GM12873 (cell line): Measurements from ENCODE around the gene PSMD3.

Source experiments
- TF ChIP-seq, protein P1 (sequence below): IDR thresholded peaks from 2 replicates; pipeline ENCODE4 v1.5.1; 2012; ENCODE audit warnings: low read depth, mild to moderate bottlenecking, moderate library complexity, low read length, control low read depth; ENCODE audit not compliant: insufficient read depth; ENCODE audit errors: missing control alignments

PSMD3 gene

DNA sequence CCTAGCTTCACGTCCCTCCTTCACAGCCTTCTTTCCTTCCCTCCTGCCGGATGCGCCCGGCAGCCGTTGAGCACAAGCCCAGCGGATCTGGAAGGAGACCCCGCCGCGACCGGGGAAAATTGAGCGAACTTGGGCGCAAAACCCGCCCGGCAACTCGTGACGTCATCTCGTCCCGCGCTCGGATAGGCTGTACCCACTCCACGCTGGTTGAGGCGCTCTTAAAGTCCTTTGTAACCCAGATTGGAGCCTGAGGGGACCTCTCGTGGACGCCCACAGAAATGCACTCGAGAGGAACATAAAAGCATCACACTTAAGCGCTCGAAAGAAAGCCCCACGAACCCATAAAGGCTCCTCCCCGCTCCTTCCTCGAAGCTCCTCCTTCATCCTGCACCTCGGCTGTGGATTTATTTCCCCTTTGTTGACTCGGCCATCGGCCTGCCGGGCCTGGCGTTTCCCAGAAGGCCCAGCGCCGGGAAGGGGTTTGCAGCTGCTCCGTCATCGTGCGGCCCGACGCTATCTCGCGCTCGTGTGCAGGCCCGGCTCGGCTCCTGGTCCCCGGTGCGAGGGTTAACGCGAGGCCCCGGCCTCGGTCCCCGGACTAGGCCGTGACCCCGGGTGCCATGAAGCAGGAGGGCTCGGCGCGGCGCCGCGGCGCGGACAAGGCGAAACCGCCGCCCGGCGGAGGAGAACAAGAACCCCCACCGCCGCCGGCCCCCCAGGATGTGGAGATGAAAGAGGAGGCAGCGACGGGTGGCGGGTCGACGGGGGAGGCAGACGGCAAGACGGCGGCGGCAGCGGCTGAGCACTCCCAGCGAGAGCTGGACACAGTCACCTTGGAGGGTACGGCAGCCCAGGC is at the start of gene PSMD3:
Gene PSMD3 (plus strand): TSS at position 457 of the 856 bp plus-strand sequence. CDS start 164 bp downstream, at position 621.
- TF ChIP-seq, protein P1, sequence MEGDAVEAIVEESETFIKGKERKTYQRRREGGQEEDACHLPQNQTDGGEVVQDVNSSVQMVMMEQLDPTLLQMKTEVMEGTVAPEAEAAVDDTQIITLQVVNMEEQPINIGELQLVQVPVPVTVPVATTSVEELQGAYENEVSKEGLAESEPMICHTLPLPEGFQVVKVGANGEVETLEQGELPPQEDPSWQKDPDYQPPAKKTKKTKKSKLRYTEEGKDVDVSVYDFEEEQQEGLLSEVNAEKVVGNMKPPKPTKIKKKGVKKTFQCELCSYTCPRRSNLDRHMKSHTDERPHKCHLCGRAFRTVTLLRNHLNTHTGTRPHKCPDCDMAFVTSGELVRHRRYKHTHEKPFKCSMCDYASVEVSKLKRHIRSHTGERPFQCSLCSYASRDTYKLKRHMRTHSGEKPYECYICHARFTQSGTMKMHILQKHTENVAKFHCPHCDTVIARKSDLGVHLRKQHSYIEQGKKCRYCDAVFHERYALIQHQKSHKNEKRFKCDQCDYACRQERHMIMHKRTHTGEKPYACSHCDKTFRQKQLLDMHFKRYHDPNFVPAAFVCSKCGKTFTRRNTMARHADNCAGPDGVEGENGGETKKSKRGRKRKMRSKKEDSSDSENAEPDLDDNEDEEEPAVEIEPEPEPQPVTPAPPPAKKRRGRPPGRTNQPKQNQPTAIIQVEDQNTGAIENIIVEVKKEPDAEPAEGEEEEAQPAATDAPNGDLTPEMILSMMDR = peak; percentile 81

DNA sequence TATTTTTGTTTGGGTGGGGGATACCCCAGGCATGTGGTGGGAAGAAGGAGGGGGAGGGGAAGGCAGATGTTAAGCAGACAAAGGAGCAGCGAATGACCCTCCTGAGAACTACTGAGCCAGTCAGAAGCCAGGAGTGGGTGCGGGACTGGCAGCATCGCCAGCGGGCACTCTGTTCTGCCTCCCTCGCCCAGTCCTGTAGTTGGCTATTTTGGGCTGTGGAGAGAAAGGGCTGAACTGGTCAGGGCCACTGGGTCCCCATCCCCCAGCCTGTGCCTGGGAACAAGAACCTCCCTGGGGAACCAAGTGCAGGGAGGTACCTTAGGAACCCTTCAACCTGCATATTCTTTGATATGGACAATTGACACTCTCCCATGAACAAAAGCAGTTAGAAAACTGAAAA is 46.7 kb upstream of the PSMD3 start:
- TF ChIP-seq, protein P1 = no peak

DNA sequence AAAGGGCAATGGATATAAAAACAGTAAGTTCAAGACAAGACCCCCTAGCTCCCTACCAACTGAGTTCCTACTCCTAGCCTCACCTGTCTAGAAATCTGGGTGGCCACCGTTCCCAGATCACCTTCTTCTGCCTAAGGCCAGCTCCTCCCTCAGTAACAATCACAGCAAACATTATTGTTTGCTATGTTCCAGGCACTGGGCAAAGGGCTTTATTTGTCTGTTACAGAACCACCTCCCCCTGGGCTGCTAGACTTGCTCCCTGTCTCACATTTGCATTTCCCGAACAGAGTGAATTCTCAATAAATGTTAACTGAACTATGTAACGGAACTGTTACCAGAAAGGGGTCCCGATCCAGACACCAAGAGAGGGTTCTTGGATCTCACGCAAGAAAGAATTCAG is 46.3 kb upstream of the PSMD3 start:
- TF ChIP-seq, protein P1 = no peak

DNA sequence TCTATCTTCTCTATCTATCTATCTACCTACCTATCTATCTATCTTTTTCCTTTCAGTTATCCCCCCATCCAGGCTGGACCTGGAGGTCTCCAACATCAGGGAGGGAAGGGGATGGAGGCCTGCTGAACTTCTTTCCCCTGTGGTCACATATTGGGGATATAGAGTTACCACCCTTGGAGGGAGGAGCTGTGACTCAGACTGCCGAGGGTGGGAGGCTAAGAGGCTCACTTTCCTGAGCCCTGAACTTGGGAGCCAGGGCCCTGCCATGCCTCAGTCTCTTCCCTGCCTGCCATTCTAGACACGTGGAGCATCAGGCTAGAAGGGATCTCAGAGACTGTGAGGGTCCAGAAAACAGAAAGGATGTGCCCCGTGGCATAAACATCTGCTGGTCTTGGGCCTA is 44.7 kb upstream of the PSMD3 start:
- TF ChIP-seq, protein P1 = no peak

DNA sequence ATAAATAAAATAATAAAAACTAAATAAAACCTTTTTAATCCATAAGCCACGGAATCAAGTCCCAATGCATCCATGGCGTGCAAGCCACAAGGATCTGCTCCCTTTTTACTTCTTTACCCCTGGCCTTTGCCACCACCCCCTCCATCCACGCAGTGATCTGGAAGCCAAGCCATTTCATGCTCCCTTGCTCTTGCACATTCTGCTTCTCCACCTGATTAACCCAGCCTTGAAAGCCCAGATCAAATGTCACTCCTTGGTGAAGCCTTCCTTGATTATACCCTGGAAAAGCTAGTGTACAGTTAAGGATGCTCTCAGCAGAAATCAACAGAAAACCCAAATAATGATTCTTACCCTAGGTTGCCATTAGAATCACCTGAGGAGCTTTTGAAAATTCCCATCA is 43.2 kb upstream of the PSMD3 start:
- TF ChIP-seq, protein P1 = no peak

DNA sequence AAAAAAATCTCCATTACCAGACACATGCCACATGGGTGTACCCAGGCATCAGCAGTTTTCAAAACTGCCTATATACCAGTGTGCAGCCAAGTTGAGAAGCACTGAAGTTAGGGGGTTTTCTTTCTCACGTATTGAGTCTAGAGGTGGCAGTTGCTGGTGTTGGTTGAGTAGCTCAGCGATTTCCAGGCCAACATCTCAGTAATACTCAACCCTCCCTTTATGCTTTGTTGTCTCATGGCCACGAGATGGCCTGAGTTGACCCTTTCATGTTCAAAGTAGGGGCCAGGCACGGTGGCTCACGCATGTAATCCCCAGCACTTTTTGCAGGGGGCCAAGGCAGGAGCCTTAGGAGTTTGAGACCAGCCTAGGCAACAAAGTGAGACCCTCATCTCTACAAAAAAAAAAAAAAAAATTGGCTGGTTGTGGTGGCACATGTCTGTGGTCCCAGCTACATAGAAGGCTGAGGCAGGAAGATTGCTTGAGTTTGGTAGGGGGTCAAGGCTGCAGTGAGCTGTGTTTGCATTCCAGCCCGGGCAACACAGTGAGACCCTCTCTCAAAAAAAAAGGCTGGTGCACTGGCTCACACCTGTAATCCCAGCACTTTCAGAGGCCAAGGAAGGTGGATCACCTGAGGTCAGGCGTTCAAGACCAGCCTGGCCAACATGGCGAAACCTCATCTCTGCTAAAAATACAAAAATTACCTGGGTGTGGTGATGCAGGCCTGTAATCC is 42.3 kb upstream of the PSMD3 start:
- TF ChIP-seq, protein P1 = no peak

GRCh38 chr17:39939106-39939505 is 41.5 kb upstream of the PSMD3 start:
- TF ChIP-seq, protein P1 = no peak
